ENCODE results near the gene TIPARP.

DNA sequence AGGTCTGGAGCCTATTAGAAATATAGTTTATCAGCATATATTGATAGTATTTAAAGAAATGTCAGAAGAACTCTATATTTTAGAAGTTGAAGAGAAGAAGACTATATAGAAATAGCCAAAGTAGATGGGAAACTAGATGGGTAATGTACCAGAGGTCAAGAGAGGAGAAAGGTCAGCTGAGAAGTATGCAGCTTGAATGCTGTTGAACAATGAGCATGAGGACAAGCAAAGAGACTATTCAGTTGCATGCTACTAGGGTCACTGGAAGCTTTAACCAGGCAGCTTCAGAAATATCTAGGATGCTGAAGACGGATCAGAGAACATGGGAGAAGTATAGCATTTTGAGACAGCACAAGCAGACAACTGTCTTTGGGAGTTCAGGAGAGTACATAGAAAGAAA lies 19.6 kb upstream of the TIPARP start:
- TF ChIP-seq, protein P1, sequence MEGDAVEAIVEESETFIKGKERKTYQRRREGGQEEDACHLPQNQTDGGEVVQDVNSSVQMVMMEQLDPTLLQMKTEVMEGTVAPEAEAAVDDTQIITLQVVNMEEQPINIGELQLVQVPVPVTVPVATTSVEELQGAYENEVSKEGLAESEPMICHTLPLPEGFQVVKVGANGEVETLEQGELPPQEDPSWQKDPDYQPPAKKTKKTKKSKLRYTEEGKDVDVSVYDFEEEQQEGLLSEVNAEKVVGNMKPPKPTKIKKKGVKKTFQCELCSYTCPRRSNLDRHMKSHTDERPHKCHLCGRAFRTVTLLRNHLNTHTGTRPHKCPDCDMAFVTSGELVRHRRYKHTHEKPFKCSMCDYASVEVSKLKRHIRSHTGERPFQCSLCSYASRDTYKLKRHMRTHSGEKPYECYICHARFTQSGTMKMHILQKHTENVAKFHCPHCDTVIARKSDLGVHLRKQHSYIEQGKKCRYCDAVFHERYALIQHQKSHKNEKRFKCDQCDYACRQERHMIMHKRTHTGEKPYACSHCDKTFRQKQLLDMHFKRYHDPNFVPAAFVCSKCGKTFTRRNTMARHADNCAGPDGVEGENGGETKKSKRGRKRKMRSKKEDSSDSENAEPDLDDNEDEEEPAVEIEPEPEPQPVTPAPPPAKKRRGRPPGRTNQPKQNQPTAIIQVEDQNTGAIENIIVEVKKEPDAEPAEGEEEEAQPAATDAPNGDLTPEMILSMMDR (IDR thresholded peaks at IDR 0.05) = no peak
- TF ChIP-seq POLR2A (IDR thresholded peaks at IDR 0.05) = no peak
